Stimulated activated CD8-positive, alpha-beta memory T cell treated with anti-CD3 and anti-CD28 coated beads, Interleukin-7, amount 100 ng/mL, for 48 hours (primary cell): ENCODE results near the gene SDF4.
"Not testable (repeated sequence)": the region's sequence is repeated elsewhere in the genome, so short reads cannot be mapped to it uniquely, and the experiment has no call there.

Source experiments
- DNase-seq, 2 donors: peaks; one replicate each; pipeline ENCODE4 v3.0.0-alpha.2; 2020; ENCODE audit warnings: low read depth in 1 of 2; ENCODE audit errors: extremely low read depth in 1 of 2

SDF4 gene

DNA sequence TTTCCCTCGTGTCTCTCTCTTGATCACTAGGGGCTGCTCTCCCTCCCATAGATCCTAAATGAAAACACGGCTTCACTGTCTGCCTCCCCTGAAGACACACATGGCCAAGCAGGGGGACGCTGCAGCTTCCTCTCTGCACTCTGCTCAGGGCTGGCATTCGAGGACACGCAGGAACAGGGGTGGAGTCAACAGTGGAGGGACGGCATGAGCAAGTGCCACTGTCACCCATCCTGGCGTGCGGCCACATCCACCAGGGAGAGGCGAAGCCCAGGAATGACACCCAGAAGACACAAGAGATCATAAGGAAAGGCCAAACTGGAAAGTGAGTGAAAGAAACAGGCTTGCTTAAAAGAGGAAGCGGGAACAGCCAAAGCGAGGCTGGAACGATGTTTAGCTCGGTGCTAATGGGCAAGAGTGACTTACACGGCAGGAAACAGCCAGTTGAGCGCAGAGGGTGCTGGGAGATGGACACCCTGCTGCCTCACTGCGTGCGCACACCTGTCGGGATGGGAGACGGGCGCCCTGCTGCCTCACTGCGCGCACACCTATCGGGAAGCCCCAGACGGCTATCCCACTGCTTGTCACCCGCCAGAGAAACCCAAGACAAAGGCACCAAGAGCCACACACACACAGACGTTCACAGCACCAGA, 28.3 kb upstream of the SDF4 start:
- no peak for DNase-seq

DNA sequence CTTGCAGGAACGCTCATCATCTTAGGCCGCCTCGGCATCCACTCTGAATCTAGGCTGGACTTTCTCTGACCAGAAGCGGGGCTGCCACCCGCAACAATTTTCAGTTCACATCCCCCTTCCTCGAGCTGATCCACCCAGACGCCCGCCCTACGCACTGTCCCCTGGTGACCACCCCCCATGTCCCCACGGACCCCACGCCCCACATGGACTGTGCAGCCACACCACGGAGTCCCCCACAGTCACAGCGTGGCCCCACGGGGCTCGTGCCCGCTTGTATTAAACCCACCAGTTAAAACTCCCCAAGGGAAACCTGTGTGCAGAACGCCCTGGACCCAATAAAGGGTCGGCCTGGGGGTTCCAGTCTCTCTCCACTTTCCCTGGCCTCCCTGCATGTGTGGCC, 27.7 kb upstream of the SDF4 start:
- no peak for DNase-seq

DNA sequence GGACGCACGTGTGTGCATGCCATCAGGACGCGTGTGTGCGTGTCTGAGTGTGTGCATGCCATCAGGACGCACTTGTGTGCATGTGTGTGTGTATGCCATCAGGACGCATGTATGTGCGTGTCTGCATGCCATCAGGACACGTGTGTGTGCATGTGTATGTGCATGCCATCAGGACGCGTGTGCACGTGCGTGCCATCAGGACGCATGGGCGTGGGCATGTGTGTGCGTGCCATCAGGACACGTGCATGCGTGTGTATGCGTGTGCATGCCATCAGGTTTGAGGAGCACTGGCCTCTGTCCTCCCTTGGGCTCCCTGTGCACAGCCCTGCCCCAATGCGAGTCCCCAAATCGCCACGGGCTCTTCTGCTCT, 27.3 kb upstream of the SDF4 start:
- DNase-seq, result no peak

DNA sequence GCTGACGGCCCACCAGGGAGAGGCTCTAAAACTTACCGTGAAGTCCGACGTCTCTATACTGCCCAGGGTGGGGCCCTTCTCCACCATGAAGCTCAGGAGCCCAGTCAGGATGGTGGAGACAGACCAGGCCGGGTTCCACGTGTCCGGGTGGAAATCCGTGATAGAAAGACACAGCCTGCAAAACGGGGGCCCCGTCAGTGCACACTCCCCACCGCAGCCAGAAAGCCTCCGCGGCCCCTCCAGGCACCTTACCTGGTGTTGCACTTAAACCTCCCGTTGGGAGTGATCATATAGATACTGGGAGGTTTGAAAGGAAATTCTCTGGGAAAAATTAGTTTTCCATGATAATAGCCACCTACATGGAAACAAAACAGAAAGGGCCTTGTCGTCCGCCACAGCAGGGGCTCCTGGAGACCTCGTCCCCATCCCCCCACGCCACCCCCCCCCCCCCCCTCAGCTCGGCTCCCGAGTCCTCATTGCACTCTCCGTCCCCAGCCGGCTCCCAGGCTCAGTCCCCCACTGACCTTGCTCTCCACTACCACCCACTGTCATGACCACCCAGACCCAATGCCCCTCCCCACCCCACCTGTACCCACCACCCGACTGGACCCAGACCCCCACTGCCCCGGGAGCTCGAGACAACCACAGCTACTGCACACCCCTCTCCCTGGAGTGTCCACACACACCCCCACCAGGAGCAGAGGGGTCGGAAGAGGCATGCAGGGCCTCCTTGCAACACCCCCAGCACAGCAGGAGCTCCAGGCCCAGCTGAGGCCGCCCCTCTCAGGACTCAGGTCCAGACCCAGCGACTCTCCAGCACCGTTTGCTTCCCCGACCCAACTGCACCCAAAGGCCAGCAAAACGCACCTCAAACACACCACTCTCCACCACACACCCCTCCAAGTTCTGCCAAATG, 25.4 kb upstream of the SDF4 start:
- no peak for DNase-seq

DNA sequence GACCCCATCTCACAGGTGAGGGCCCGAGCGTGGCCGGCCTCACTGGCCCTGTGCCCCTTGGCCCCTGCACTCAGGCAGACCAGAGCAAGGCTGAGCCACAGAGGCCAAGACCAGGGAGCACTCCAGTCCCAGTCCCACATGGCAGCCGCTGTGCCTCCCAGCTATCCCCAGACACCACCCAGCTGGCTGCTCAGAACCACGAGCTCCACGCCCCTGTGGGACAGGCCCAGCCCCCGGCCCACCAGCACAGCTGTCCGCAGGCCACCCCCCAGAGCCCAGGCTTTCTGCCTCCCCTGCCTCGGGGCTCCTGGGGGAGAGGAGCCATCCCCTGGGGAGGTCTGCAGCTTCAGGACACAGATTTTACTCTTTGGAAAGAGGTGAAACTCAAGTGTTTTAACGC, 23.8 kb upstream of the SDF4 start:
- no peak for DNase-seq

DNA sequence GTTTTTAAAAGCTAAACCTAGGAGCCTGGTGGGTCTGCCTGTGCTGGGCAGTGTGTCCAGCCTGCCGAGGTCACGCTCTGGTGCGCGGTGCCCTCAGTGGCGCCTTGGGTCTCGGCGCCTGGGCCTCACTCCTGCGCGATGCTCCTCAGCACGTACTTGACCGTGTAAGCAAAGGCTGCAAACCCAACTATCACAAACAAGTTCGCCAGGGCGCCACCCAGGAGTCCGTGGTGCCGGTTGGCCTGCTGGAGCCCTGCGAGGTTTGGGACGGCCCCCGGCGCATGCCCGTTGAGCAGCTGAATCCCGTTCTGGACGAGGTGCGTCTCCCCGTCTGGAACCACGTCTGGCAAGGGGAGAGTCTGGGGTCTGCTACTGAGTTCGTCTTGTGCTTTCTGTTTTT, 23.3 kb upstream of the SDF4 start:
- DNase-seq, result no peak

DNA sequence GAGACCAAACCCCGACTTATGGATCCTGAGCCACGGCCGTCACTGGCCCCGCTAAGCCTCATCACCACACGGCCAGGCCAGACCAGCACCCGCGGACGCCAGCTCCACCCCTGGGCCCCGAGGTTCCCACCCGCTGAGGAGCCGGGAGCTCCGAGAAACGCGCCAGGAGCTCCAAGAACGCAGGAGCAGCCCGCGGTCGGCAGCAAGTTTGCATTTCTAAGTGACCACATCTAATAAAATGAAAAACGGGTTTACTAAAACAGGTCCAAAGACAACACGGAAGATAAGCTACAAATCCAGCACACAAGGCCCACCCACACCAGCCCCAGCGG, 22.8 kb upstream of the SDF4 start:
- DNase-seq, result no peak

DNA sequence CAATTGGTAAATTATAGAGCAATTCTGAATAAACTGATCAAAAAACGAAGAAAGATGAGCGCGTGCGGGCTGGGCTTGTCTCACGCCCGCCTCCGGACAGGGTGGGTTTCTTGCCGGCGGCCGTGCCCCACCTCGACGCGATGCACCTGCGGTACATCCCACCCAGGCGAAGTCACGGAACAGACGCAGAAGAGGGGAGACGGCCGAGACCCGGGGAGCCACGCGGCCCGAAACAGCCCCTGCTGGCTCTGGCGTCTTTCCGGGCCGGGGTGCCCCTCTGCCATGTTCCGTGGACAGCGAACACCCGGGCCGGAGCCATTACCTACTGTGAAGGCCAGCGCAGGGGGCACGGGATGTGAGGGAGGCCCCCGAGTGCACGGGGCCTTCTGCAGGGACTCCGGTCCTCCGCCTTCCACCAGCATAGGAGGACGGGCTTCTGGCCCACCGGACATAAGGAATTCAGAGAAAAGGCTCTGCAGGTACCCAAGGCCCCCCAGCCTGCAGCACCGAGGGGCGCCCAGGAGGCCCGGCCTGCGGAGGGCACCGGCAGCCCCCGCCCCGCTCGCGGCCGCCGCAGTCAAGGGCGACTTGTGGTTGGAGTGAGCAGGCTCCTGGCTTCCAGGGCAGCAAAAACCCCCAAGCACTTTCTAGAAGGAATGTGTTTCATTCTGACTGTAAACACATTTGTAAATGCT, 22.3 kb upstream of the SDF4 start:
- DNase-seq, result no peak

DNA sequence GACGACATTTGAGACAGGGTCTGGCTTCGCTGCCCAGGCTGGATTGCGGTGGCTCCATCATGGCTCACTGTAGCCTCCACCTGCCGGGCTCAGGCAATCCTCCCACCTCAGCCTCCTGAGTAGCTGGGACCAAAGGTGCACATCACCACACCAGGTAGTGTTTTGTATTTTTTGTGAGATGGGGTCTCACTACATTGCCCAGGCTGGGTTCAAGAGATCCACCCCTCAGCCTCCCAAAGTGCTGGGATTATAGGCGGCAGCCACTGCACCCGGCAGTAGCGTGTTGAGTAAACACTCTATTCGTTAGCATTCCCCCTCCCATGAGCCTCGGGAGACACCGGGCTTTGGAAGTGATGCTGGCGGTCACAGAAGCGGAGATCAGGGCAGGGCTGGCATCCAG, 21.5 kb upstream of the SDF4 start:
- DNase-seq, result no peak

DNA sequence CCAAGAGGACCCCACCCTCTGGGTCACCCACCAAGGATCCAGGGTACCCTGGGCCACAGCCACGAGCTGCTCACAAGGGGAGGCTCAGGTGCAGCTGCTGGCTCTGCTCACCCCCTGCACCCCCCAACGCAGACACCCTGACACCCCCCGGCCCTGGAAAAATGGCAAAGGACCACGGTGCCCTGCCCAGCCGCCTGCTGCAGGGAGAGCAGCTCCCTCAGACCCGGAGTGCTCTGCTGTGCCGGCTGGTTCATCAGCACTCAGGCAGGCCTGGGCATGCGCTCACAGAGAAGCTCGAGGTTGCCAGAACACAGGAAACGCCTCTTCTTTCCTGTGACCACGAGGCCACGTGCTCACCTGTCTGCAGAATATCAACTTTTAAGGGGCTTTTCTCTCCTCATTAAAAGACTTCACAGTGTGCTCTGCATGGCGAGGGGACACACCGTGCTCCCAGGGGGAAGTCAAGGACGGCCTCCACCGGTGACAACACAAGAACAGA, 19.0 kb upstream of the SDF4 start:
- DNase-seq, result peak; percentile 56 to 59

DNA sequence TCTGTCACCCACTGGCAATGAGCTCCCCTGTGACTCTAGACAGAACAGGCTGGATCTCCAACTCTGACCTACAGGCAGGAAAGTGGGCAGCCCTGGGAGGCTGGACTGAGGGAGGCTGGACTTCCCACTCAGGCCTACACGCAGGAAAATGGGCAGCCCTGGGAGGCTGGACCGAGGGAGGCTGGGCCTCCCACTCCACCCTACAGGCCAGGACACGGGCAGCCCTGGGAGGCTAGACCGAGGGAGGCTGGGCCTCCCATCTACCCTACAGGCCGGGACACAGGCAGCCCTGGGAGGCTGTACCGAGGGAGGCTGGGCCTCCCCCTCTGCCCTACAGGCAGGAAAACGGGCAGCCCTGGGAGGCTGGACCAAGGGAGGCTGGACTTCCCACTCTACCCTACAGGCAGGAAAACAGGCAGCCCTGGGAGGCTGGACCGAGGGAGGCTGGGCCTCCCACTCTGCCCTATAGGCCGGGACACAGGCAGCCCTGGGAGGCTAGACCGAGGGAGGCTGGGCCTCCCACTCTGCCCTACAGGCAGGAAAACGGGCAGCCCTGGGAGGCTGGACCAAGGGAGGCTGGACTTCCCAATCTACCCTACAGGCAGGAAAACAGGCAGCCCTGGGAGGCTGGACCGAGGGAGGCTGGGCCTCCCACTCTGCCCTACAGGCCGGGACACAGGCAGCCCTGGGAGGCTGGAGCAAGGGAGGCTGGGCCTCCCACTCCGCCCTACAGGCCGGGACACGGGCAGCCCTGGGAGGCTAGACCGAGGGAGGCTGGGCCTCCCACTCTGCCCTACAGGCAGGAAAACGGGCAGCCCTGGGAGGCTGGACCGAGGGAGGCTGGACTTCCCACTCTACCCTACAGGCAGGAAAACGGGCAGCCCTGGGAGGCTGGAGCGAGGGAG, 16.5 kb upstream of the SDF4 start:
- not testable (repeated sequence) for DNase-seq

DNA sequence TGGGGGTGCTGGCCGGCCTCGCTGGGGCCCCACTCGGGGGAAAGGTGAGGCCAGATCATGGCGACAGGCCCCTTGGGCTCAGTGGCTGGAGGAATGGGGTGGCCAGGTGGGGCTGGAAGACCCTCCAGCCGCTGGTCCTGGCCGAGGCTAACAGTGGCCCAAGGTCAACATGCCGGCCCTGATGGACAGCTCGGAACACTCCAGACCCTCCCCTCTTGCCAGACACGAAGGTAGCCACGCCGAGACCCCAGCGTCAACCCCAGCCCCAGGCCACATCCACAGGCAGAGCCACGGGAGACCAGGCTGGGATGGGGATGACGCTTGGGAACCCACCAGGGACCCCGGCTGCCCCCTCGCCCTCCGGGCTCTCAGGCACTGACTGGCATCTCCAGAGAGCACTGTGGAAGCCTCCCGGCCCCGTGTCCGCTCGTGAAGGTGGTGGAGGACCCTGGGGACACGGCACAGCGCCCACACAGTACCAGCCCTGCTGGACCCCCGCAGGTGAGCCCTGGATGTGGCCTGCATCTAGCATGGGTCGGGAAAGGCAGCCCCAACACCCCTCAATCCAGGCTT, 15.6 kb upstream of the SDF4 start:
- DNase-seq, result no peak

DNA sequence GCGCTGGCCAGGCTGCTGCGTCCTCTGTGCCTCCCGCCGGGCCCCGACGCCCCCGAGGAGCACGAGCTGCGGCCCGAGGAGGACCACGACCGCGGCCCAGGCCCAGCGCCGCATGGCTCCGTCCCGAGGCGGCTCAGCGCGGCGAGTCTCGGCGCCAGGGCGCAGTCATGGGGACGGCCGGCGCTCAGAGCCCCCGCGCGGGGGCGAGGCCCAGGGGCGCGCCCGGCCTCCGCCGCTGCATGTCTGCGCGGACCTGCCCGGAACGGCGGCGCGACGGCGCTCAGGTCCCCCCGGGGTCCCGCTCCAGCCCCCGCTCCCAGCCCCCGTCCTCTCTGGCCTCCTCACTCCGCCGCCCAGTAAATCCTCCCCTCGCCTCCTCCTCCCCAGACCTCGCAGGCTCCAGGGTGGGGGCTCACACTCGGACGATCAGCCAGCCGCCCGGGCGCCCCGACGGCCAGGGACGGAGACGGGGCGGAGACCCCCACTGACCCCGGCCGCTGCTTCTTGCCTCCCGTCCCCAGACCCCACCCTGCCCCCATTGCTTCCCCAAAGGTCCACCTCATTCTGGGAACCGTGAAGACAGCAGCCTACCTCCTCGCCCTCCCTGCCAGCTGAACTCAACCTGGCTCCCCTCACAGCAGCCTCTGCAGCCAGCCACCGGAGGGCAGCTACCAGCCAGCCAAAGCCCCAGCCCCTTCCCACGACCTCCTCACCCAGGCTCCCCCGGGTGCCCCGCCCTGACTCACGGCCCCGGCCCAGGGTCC, 15.0 kb upstream of the SDF4 start, which contains the start of gene C1QTNF12:
Gene C1QTNF12 (minus strand): TSS at position 146 of the 764 bp plus-strand sequence. CDS start 32 bp downstream, at position 114.
- no peak for DNase-seq

DNA sequence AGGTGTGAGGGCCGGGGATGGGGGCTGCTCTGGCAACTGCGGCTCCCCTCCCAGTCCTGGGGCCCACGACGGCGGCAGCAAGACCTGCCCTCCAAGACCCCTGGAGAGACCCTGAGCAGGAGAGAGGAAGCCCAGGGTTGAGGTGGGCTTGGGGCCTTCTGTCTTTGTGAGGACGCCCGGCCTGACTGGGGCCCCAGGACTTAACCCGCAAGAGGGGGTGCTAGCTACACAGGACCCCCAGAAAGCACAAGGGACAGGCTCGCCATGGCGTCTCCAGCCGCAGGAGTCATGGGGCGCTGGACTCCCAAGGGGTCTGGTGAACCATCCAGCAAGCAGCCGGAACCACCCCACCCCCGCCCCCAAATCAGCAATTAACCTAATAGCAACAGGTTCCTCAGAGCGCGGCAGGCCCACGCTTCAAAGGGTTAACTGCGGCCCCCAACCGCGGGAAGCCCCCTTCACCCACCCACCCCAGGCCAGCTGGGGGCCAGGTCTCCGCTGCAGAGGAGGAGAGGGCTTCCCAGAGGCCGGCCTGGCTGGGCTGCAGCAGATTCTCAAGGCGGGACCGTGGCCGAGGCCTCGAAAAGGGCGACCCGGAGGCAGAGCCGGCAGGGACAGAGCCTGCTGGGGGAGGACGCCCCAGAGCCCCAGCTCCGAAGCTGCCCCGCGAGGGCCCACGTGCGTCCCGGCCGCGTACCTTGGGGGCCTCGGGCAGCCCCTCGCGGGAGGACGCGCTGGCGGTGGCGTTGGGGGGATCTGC, 14.2 kb upstream of the SDF4 start:
- no peak for DNase-seq

DNA sequence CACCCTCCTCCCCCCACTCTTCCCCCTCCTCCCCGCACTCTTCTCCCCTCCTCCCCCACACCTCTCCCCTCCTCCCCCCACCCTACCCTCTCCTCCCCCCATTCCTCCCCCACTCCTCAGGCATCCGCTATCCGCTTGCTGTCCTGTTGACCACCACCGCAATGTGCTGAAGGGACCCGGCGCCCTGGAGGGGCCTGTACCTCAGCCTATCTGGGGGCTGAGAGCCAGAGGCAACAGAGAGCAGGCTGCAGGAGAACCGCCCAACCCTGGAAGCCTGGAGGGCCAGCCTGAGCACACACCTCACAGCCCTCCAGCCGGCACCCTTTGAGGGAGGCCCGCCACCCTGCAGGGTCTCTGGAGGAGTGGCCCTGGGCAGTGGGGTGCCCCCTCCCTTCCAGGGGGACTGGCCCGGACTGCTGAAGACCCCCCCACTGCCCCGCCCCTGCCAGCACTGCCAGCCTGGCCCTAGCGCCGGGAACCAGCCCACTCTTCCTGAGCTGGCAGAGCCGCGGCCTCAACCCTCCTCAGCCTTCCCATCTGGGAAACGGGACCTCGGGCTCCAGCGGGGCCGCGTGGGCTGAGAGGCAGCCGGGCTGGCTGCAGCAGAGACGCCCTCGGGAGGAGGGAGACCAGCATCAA, 13.5 kb upstream of the SDF4 start:
- DNase-seq, result no peak

DNA sequence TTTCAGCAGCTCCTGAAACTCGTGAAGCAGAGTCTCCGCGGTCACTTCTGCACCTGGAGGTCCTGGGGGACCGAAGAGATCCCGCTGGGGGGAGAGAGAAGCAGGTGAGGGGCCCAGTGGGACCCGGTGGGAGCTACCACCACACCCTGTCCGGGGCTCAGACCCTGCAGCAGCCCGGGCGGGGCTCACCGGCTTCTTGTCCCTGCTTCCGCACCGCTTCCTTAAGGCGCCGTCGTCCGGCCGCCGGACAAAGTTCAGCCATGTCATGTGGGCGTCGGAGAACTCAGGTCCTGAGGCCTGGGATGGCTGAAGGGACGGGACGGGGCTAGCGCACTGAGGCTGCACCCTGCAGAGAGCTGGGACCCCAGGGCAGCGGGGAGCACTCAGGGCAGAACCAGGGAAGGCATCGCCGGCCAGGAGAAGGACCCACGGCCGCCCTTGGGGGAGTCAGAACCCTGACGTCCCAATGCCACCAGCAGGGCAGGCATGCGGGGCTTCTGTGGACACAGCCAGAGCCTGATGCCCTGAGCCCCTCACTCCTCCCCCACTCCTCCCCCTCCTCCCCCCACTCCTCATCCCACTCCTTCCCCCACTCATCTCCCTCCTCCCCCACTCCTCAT, 12.5 kb upstream of the SDF4 start:
- no peak for DNase-seq

DNA sequence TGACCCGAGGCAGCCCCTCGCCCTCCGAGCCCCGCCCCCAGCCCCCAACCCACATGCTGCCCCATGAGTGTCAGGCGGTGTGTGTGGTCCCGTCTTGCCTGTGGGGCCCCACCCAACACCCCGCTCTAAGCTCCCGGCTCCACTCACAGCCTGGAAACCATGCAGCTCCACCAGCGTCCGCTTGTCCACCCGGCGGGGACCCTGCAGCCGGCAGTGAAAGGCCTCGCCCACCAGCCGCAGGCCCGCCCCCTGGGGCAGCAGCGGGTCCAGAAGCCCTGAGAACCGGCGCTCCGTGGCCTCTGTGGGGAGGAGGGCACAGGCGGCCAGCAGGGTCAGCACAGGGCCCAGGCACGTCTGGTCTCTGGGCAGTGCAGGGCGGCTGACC, 12.0 kb upstream of the SDF4 start:
- no peak for DNase-seq

DNA sequence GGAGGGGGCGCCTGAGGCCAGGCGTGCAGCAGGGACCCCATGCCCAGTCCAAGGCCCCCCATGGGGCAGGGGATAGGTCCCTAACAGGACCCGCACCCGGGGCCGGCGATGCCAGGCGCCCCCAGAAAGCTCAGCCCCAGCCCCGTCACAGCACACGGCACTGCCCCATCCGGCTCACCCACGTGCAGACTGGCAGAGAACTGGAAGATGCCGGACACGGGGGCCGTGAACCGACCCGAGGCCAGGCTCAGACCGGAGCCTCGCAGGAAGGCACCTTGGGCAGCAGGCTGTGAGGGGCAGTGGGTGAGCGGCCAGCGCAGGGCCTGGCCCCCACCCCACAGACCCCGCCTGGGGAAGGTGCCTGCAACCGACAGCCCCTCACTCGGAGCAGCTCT, 11.5 kb upstream of the SDF4 start:
- no peak for DNase-seq
